Hepatocyte (in vitro differentiated cells): ENCODE results near the gene SCGB1D1.

Experiments used
- CTCF ChIP-seq: fragments of 200-600 bp; sonication (generic); IDR thresholded peaks from 2 replicates; pipeline ENCODE4 v1.5.1; 2016; ENCODE audit warnings: antibody characterized with exemption, mild to moderate bottlenecking; ENCODE audit not compliant: poor library complexity
- EZH2 ChIP-seq: fragments of 200-600 bp; sonication (generic); IDR thresholded peaks from 2 replicates; pipeline ENCODE4 v1.6.1; 2016; ENCODE audit warnings: antibody characterized with exemption, mild to moderate bottlenecking, borderline replicate concordance

GRCh38 chr11:62153087-62153395 is 37.0 kb upstream of the SCGB1D1 start:
- TF ChIP-seq CTCF (no peak), EZH2 (no peak)
